Measurements from ENCODE around the gene SPINDOC.

GRCh38 chr11:63837739-63838138 lies 24.5 kb downstream of the SPINDOC start:
- TF ChIP-seq HMGXB4 (CRISPR knock-in tag; IDR thresholded peaks at IDR 0.05) (no peak), CTCF (IDR thresholded peaks at IDR 0.05 in 2 of 3, conservative IDR thresholded peaks at IDR 0.05 in 1 of 3; ENCODE audit: insufficient read depth in 2 of 3, low read depth in 1 of 3, low read length in 3 of 3) (no peak), TAL1 (IDR thresholded peaks at IDR 0.05) (no peak), BDP1 (IDR thresholded peaks at IDR 0.05; ENCODE audit: insufficient read depth, insufficient read length) (no peak), KAT7 (CRISPR knock-in tag; IDR thresholded peaks at IDR 0.05; ENCODE audit: borderline replicate concordance) (no peak), POLR2H (tag; IDR thresholded peaks at IDR 0.05; ENCODE audit: low read depth) (no peak), EP300 (IDR thresholded peaks at IDR 0.05; ENCODE audit: low read length) (no peak), POLR2A (conservative IDR thresholded peaks at IDR 0.05) (no peak)

All from K562 (cell line).